H1 (cell line): ENCODE measurements around the gene FOXO6.

Experiments used
- CTCF ChIP-seq, 3 experiments: IDR thresholded peaks; 1 replicate in 2 of 3; 2 replicates in 1 of 3; pipeline versions ENCODE4 v1.5.1 to v1.6.1; 2011; ENCODE audit warnings: low read length in 3 of 3, mild to moderate bottlenecking in 3 of 3, inconsistent platforms in 2 of 3, low read depth in 1 of 3, moderate library complexity in 1 of 3; ENCODE audit not compliant: insufficient read depth in 1 of 3; ENCODE audit errors: control extremely low read depth in 1 of 3
- TF ChIP-seq, protein P1 (sequence below): IDR thresholded peaks from 2 replicates; pipeline ENCODE4 v1.6.1; 2012; ENCODE audit warnings: inconsistent platforms

- TF ChIP-seq CTCF (IDR thresholded peaks at IDR 0.05; ENCODE audit: control extremely low read depth in 1 of 3, insufficient read depth in 1 of 3, low read depth in 1 of 3, low read length in 3 of 3) = no peak
- TF ChIP-seq, protein P1, sequence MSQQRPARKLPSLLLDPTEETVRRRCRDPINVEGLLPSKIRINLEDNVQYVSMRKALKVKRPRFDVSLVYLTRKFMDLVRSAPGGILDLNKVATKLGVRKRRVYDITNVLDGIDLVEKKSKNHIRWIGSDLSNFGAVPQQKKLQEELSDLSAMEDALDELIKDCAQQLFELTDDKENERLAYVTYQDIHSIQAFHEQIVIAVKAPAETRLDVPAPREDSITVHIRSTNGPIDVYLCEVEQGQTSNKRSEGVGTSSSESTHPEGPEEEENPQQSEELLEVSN = no peak
Observed at GRCh38 chr1:41428738-41429640, 67.8 kb downstream of the FOXO6 start.
